Uterus (tissue), 2 donors: ENCODE measurements around the gene DYNLT2.

ENCODE experiments used
- POLR2A ChIP-seq, 2 donors: fragments of 450-650 bp; IDR thresholded peaks; one replicate each; pipeline ENCODE4 v1.6.1; 2016; ENCODE audit warnings: antibody characterized with exemption in 2 of 2, mild to moderate bottlenecking in 1 of 2, moderate library complexity in 1 of 2
- TF ChIP-seq, protein P1 (sequence below), 4 experiments: fragments of 200-600 bp in 2 of 4; fragments of 450-650 bp in 2 of 4; sonication (generic) in 2 of 4; IDR thresholded peaks; one replicate each; pipeline ENCODE4 v1.5.1; 2016 to 2019; ENCODE audit warnings: antibody characterized with exemption in 4 of 4, mild to moderate bottlenecking in 2 of 4, moderate library complexity in 1 of 4

- TF ChIP-seq, protein P1, sequence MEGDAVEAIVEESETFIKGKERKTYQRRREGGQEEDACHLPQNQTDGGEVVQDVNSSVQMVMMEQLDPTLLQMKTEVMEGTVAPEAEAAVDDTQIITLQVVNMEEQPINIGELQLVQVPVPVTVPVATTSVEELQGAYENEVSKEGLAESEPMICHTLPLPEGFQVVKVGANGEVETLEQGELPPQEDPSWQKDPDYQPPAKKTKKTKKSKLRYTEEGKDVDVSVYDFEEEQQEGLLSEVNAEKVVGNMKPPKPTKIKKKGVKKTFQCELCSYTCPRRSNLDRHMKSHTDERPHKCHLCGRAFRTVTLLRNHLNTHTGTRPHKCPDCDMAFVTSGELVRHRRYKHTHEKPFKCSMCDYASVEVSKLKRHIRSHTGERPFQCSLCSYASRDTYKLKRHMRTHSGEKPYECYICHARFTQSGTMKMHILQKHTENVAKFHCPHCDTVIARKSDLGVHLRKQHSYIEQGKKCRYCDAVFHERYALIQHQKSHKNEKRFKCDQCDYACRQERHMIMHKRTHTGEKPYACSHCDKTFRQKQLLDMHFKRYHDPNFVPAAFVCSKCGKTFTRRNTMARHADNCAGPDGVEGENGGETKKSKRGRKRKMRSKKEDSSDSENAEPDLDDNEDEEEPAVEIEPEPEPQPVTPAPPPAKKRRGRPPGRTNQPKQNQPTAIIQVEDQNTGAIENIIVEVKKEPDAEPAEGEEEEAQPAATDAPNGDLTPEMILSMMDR (IDR thresholded peaks at IDR 0.05), result no peak
- no peak for TF ChIP-seq POLR2A (IDR thresholded peaks at IDR 0.05)
These were observed 10.0 kb downstream of the DYNLT2 start for GRCh38 chr6:169741344-169741743.
